ENCODE results near the gene SFXN1.

SFXN1 gene

GRCh38 chr5:175573493-175574269, 95.3 kb downstream of the SFXN1 start:
- DNase-seq (ENCODE audit: low read depth in 2 of 2): no peak

GRCh38 chr5:175575301-175575700, 96.9 kb downstream of the SFXN1 start:
- no peak for DNase-seq (ENCODE audit: low read depth in 2 of 2)

GRCh38 chr5:175576096-175576495, 97.7 kb downstream of the SFXN1 start:
- no peak for DNase-seq (ENCODE audit: low read depth in 2 of 2)

GRCh38 chr5:175576591-175576990, 98.2 kb downstream of the SFXN1 start:
- no peak for DNase-seq (ENCODE audit: low read depth in 2 of 2)
